ENCODE data around the gene FSTL5. TPM values are rescaled to one million over a fixed set of nuclear protein-coding genes. Genes with fewer than 3 reads are reported as not detected.
"Not testable (repeated sequence)": the region's sequence is repeated elsewhere in the genome, so short reads cannot be mapped to it uniquely, and the experiment has no call there.

The FSTL5 gene
- total and polyA plus RNA-seq, 4 donors, result 0.01 to 0.08 TPM; not detected in 2

DNA sequence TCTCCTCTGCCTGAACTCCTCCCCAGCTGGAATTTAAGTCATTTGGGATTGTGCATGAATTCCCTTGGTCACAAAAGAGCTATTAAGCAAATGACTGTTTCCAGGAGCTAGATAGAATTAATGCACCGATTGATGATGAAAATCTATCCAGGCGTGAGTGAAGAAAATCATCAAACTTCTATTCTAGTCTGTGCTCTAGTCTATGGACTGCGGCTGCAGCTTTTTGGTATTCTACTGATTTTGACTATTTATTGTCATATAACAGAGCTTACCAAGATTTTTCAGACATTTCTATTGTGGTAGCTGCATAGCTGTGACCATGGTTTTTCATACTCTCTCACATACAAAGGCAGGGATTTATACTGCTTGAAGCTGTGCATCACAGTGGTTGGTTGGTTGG, 403.8 kb downstream of the FSTL5 start:
- no peaks in the 10 kb centered on the region for H3K4me1 ChIP-seq (ENCODE audit: control insufficient read depth in 4 of 4, insufficient read depth in 4 of 4, low read length in 3 of 4)
- no peak overlapping the region for H3K4me3 ChIP-seq (ENCODE audit: low read depth in 1 of 3, low read length in 3 of 3)
- 83% methylated on average over 3 of the region's 3 CpGs for WGBS
- H3K9me3 ChIP-seq (ENCODE audit: control insufficient read depth in 4 of 4, low read length in 3 of 4), result no peaks in the 10 kb centered on the region
- no peak overlapping the region for H3K27ac ChIP-seq (ENCODE audit: low read depth in 1 of 2, low read length in 2 of 2)
- no peak overlapping the region for H3K9ac ChIP-seq (ENCODE audit: low read depth in 1 of 2, low read length in 2 of 2)
- H3K27me3 ChIP-seq (ENCODE audit: control insufficient read depth in 4 of 4, insufficient read depth in 4 of 4, low read length in 3 of 4), result no peaks in the 10 kb centered on the region
- TF ChIP-seq ATF3 (IDR thresholded peaks at IDR 0.05) (no peak), HNF4A (conservative IDR thresholded peaks at IDR 0.05) (no peak), TAF1 (conservative IDR thresholded peaks at IDR 0.05) (no peak), REST (IDR thresholded peaks at IDR 0.05) (no peak), FOXA1 (IDR thresholded peaks at IDR 0.05) (no peak), RAD21 (IDR thresholded peaks at IDR 0.05) (no peak), NR2F2 (IDR thresholded peaks at IDR 0.05) (no peak), FOXA2 (IDR thresholded peaks at IDR 0.05) (no peak), SP1 (IDR thresholded peaks at IDR 0.05) (no peak), RXRA (IDR thresholded peaks at IDR 0.05) (no peak), JUND (IDR thresholded peaks at IDR 0.05) (no peak), GABPA (IDR thresholded peaks at IDR 0.05 in 1 of 2, conservative IDR thresholded peaks at IDR 0.05 in 1 of 2) (no peak), YY1 (IDR thresholded peaks at IDR 0.05) (no peak)
- no peaks in the 10 kb centered on the region for H3K36me3 ChIP-seq (ENCODE audit: control insufficient read depth in 4 of 4, insufficient read depth in 3 of 4, low read depth in 1 of 4, low read length in 3 of 4)
- DNase-seq (ENCODE audit: low spot score), result no peak

- not testable (repeated sequence) for H3K9me3 ChIP-seq (ENCODE audit: control insufficient read depth in 4 of 4, low read length in 3 of 4); H3K27ac ChIP-seq (ENCODE audit: low read depth in 1 of 2, low read length in 2 of 2); H3K36me3 ChIP-seq (ENCODE audit: control insufficient read depth in 4 of 4, insufficient read depth in 3 of 4, low read depth in 1 of 4, low read length in 3 of 4); H3K9ac ChIP-seq (ENCODE audit: low read depth in 1 of 2, low read length in 2 of 2); H3K4me1 ChIP-seq (ENCODE audit: control insufficient read depth in 4 of 4, insufficient read depth in 4 of 4, low read length in 3 of 4); H3K27me3 ChIP-seq (ENCODE audit: control insufficient read depth in 4 of 4, insufficient read depth in 4 of 4, low read length in 3 of 4); DNase-seq (ENCODE audit: low spot score); H3K4me3 ChIP-seq (ENCODE audit: low read depth in 1 of 3, low read length in 3 of 3)
- 87% methylated on average over 9 of the region's 9 CpGs for WGBS
Measured at GRCh38 chr4:161758412-161758811, 405.4 kb downstream of the FSTL5 start.

GRCh38 chr4:161728929-161729328, 434.9 kb downstream of the FSTL5 start:
- TF ChIP-seq FOXA2 (IDR thresholded peaks at IDR 0.05), result no peak
- no peak for TF ChIP-seq ATF3 (IDR thresholded peaks at IDR 0.05)
- TF ChIP-seq REST (IDR thresholded peaks at IDR 0.05), result no peak
- no peak for DNase-seq (ENCODE audit: low spot score)
- no peaks in the 10 kb centered on the region for H3K27me3 ChIP-seq (ENCODE audit: control insufficient read depth in 4 of 4, insufficient read depth in 4 of 4, low read length in 3 of 4)
- no peaks in the 10 kb centered on the region for H3K36me3 ChIP-seq (ENCODE audit: control insufficient read depth in 4 of 4, insufficient read depth in 3 of 4, low read depth in 1 of 4, low read length in 3 of 4)
- H3K4me1 ChIP-seq (ENCODE audit: control insufficient read depth in 4 of 4, insufficient read depth in 4 of 4, low read length in 3 of 4), result no peaks in the 10 kb centered on the region
- H3K4me3 ChIP-seq (ENCODE audit: low read depth in 1 of 3, low read length in 3 of 3), result no peak overlapping the region
- no peaks in the 10 kb centered on the region for H3K9me3 ChIP-seq (ENCODE audit: control insufficient read depth in 4 of 4, low read length in 3 of 4)
- WGBS, result 78% methylated on average over 2 of the region's 2 CpGs
- H3K27ac ChIP-seq (ENCODE audit: low read depth in 1 of 2, low read length in 2 of 2), result no peak overlapping the region
- H3K9ac ChIP-seq (ENCODE audit: low read depth in 1 of 2, low read length in 2 of 2), result no peak overlapping the region
